Cerebellar nuclear complex (tissue), 1 donor: ENCODE data around the gene SVIP.
A peak's percentile ranks its signal among the peaks of the same experiment; 100 is the strongest.

Source experiments
- DNase-seq, 2 experiments: peaks; one replicate each; lab custom pipeline; 2025; lab: John Stamatoyannopoulos, UW

The SVIP gene, protein sequence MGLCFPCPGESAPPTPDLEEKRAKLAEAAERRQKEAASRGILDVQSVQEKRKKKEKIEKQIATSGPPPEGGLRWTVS

DNA sequence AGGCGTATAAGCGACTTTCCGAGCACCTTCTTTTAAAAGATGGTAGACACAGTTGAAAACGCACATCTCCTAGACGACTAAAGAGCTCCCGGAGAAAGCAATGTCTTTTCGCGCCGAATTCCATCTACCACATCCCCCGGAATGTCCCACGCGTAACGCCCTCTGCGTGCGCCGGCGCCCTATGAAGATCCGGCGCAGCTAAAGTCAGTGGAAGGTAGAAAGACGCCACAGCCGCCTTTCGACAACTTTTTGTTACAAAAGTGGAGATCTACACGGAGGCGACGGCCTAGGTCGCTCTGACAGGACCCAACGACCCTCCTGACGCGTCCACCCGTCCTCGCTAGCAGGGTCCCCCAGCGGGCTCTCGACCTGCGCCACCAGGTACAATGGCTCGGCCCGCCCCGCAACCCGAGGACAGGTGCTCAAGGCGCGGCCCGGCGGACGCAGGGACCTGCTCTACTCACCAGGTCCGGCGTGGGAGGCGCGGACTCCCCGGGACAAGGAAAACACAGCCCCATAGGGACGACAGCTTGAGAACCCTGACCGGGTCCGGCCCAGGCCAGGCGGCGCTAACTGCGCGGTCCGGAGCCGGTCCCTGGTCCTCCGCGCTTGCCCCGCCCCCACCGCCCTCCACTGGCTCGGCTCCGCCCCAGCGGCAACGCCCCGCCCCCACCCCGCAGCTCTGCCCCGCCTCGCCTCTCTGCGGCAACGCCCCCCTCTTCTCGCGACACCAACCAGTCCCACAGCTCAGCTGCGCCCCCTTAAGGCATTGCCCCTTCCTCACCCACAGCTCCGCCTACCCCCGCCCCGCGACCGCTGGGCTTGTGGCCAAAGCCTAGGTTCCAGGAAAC lies at the start of gene SVIP:
Gene SVIP (minus strand): TSS at position 571 of the 851 bp plus-strand sequence. CDS start 53 bp downstream, at position 518.
- peak; percentile 40 to 96 for DNase-seq

GRCh38 chr11:22878604-22879003 lies 49.0 kb upstream of the SVIP start:
- no peak for DNase-seq

GRCh38 chr11:22878039-22878438 lies 48.4 kb upstream of the SVIP start:
- no peak for DNase-seq

DNA sequence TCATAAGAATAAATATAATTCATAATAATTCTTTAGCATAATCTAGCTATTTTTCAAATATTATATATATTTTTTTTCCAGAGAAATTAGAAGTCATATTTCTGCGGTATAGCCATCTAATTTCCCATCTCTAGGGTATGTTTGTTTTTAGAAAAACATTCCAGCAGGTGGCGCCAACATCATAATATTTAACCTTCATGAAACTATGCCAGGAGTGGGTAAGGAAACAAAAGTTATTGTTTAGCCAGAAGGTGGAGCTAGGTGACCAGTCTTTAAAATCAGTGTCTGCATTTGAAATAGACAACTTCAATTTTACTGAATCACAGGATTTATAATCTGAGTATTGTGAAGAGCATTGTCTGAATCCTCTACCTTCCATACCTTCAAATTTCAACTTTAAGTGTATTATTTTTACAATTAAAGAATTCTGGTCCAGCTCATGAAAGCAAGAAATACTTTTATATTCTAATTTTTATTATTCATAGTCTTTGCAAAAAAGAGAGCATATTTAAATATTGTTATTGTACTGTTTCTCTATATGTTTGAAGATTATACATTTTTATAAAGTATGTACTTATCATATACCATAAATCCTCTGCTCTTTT lies 46.4 kb upstream of the SVIP start:
- DNase-seq: no peak

DNA sequence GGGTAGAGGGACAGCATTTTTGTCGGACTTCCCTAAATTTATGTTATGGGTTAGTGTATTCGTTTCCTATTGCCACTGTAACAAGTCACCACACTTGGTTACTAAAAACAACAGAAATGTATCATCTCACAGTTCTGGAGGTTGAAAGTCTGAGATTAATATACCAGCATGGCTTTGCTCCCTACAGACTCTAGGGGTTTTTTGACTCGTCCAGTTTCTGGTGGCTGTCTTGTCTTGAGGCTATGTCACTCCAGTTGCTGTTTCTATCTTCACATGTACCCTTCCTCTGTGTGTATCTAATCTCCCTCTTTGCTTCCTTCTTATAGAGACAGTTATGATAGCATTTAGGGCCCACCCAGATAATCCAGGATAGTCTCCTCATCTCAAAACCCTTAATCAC lies 39.7 kb upstream of the SVIP start:
- no peak for DNase-seq

- no peak for DNase-seq
Measured at GRCh38 chr11:22860241-22860640, 30.6 kb upstream of the SVIP start, which contains the start of gene CCDC179. CCDC179 (minus strand) TSS chr11:22860474; CDS start chr11:22860421, 53 bp downstream.

- DNase-seq: no peak
Measured at GRCh38 chr11:22859756-22860155, 30.2 kb upstream of the SVIP start.

DNA sequence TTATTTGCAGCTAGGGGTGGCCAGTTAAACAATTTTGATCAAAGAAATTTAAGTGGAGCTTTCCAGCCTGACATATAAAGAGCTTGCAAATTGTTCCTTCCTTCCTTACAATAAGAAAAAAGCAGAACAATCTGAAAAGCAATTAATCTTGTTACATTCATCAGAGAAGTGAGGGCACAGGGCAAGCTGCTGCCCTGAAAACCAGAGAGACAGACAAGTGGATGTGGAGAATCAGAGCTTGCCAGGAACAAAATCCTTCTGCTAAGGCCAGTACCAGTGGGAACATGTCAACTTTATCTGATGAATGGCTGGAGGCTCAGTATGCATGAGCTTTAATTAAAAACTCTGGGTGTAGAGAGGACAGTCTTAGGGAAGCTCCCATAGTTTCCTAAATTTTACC lies 21.9 kb upstream of the SVIP start:
- DNase-seq: no peak

DNA sequence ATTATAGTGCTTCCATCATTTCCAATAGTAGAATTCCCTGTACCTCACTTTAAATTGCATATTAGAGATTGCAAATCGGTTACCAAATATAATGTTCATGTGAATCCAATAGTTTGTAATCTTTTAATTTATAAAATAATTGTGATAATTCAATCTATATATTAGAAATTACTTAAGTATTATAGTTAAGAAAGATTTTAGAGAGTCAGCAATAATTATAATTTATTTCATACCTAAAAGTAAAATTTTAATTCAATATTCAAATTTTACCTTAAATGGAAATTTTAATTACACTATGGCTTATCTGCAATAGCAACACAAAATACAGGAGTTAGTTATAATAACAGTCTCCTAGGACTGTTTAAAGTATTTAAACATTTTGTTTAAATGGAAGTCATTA lies 17.1 kb upstream of the SVIP start:
- DNase-seq: no peak

DNA sequence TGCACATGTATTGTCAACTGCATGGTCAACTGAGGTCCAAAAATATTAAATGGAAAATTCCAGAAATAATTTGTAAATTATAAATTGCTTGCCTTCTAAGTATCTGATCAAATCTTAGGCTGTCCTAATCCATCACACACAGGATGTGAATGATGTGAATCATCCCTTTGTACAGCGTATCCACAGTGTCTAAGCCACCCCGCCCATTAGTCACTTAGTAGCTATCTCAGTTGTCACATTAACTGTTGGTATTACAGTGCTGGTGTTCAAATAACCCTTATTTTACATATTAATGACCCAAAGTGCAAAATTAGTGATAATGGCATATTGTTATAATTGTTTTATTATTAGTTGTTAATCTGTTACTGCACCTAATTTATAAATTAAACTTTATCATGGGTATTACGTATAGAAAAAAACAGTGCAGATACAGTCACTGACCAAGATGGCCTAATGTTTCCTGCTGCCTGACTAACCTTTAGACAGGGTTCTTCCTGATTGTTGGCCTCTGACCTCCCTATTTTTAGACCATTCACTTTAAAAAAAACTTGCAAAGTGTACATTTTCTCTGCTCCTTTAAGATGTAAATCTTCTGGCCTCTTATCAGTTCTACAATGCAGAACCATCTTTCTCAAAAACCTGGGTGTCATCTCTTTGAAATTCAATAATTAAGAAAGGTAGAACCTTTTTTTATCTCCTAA lies 2.9 kb upstream of the SVIP start:
- no peak for DNase-seq

GRCh38 chr11:22830082-22830414 lies 447 bp upstream of the SVIP start:
- no peak for DNase-seq

- DNase-seq: no peak
Measured at GRCh38 chr11:22828373-22828772, 1.2 kb downstream of the SVIP start.

GRCh38 chr11:22822203-22822602 lies 7.4 kb downstream of the SVIP start:
- DNase-seq: no peak

- DNase-seq: no peak
Measured at GRCh38 chr11:22809893-22810292, 19.7 kb downstream of the SVIP start.

- DNase-seq: no peak
Measured at GRCh38 chr11:22808571-22809197, 20.9 kb downstream of the SVIP start.

DNA sequence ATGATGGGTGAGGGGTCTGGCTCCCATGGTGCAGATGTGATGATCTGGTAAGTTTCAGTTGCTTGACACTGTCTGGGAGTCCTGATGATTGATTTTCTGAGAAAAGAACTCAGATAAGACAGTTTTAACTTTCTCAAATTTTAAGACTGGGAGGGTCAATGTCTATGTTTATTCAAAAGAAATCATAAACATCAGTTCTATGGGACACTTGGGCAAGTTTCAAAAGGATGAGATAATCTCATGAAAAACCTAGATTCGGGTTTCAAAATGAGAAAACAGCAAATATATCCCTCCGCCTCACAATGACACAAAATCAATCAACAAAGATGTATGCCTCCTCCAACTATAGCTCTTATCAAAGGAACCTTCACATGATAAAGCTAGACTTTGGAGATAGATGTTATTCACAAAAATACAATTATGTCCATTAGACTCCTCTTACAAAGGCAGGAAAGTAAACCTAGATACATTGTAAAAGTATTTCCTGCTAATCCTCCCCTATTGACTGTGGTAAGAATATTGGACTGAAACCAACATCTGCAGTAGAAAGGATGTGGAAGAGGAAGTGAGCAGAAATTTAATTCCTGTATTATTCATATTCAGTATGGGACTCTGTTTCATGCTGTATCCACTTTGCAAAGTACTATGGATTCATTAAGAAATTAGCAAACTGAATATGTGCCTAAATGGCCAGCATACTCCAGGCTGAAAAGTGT lies 21.6 kb downstream of the SVIP start:
- DNase-seq: no peak

DNA sequence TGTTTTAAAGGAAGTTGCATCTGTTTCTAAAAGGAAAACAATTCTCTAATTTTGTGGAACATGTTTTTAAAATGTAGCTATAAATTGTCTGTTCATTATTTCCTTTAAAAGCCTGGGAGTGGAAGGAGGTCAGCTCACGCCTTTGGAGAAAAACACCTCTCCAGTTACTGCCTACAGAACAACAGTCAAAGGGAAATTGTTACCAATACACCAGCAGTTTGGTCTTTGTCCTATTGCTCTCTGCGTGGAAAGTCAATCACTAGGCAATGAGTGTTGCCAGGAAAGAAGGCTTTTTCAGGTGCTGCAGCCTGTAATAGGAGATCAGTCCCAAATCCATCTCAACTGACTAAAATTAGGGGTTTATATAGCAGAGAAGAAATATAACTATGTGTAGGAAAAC lies 22.2 kb downstream of the SVIP start:
- DNase-seq: no peak

DNA sequence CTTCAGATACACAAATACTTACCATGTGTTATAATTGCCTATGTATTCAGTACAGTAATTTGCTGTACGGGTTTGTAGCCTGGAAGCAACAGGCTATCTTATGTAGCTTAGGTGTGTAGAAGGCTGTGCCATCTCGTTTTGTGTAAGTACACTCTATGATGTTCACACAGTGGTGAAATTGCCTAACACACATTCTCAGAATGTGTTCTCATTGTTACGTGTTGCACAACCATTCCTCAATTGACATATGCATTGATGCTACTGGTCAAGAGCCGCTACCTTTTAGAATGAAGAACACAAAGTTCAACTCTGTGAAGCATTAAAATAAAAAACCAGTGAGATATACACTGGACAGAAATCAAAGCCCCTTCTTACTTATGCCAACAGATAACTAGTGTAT lies 26.7 kb downstream of the SVIP start:
- DNase-seq: no peak

DNA sequence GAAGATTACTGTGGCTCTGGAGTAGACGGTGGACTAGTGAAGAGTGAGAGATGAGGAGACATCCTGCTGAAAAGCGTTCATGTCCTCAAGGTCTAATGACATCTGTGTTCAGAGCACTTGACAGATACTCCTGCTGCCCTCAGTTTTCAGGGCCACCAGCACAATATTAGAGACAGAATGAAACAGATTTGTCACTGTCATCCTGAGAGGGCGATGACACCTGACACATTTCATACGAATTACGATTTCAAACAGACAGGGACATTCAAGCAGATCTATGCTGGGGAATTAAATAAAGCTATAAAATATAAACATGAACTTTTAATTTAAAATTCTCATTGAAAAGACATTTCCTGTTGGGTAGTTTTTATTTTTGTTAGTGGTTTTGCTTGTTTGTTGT lies 29.1 kb downstream of the SVIP start:
- no peak for DNase-seq

DNA sequence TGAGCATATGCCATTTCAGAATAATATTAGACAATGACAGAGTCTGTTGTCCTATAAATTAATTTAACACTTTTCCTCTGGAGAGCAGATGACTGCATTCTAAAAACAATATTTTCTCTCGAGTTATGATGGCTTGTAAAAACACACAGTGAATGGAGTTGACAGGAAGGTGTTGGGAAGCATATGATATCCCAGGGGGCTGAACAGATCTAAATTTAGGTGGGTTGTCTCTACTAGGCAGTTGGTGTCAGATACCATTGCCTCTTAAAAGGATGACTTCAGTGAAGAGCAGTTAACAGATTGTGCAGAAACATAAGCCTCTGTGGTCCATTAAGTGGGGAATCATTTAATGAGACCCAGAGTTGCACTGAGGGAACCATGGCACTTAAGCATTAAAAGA lies 30.7 kb downstream of the SVIP start:
- no peak for DNase-seq

DNA sequence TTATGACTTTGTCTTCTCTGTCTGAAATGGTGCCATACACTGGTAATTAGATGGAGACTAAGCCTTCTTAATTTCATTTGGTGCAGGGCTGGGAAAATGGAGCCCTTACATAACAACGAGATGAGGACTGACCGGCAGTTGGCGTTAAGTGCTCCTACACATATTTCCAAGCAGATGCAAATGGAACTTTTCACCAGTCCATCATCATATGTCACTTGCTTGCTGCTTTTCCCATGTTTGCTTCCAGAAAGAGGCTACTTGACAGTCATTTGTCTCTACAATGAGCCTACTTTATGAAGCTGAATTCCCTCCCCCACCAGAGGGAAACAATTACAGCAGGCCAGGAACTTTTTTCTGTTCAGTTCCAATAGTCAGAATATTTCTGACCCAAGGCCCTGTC lies 32.6 kb downstream of the SVIP start:
- no peak for DNase-seq

GRCh38 chr11:22795914-22796313 lies 33.7 kb downstream of the SVIP start:
- DNase-seq: no peak
